Mesendoderm (in vitro differentiated cells): ENCODE data around the gene NDUFA8.

Experiments used
- DNase-seq: peaks from one replicate; pipeline ENCODE4 v3.0.0; 2013
- H2AK5ac ChIP-seq: 2 replicates; pipeline ENCODE4 v1.6.1; 2013; ENCODE audit warnings: low read length, inconsistent platforms
- H2BK120ac ChIP-seq: 2 replicates; pipeline ENCODE4 v1.6.1; 2013; ENCODE audit warnings: low read depth, mild to moderate bottlenecking, low read length, moderate library complexity, mixed read lengths
- H2BK15ac ChIP-seq: replicated peaks from 2 replicates; pipeline ENCODE4 v1.6.1; 2013; ENCODE audit warnings: low read depth, mild to moderate bottlenecking, moderate library complexity
- H2BK5ac ChIP-seq: 2 replicates; pipeline ENCODE4 v1.6.1; 2013; ENCODE audit warnings: low read length, inconsistent platforms
- H3K18ac ChIP-seq: 2 replicates; pipeline ENCODE4 v1.6.1; 2013; ENCODE audit warnings: mild to moderate bottlenecking, low read length, mixed read lengths
- H3K23ac ChIP-seq: one replicate; pipeline ENCODE4 v1.6.1; 2013; ENCODE audit warnings: low read length
- H3K27ac ChIP-seq: 2 replicates; pipeline ENCODE4 v1.5.1; 2013; ENCODE audit warnings: low read depth, mild to moderate bottlenecking, inconsistent platforms, low read length, moderate library complexity
- H3K27me3 ChIP-seq: 2 replicates; pipeline ENCODE4 v1.6.1; 2013; ENCODE audit warnings: low read length, control low read depth, mild to moderate bottlenecking, inconsistent platforms; ENCODE audit not compliant: insufficient read depth, poor library complexity
- H3K36me3 ChIP-seq: 2 replicates; pipeline ENCODE4 v1.6.1; 2013; ENCODE audit warnings: low read length, inconsistent platforms; ENCODE audit not compliant: control insufficient read depth, insufficient read depth
- H3K4ac ChIP-seq: one replicate; pipeline ENCODE4 v1.6.1; 2013; ENCODE audit warnings: low read depth, mild to moderate bottlenecking, low read length, moderate library complexity
- H3K4me1 ChIP-seq: 2 replicates; pipeline ENCODE4 v1.6.1; 2013; ENCODE audit warnings: low read depth, low read length, inconsistent platforms; ENCODE audit not compliant: control insufficient read depth
- H3K4me2 ChIP-seq: 2 replicates; pipeline ENCODE4 v1.6.1; 2013; ENCODE audit warnings: low read length
- H3K4me3 ChIP-seq: 2 replicates; pipeline ENCODE4 v1.5.1; 2013; ENCODE audit warnings: mild to moderate bottlenecking, low read length
- H3K56ac ChIP-seq: one replicate; pipeline ENCODE4 v1.6.1; 2013; ENCODE audit warnings: low read length
- H3K79me1 ChIP-seq: 2 replicates; pipeline ENCODE4 v1.6.1; 2013; ENCODE audit warnings: low read length, inconsistent platforms
- H3K79me2 ChIP-seq: 2 replicates; pipeline ENCODE4 v1.6.1; 2013; ENCODE audit warnings: mild to moderate bottlenecking, low read length; ENCODE audit not compliant: control insufficient read depth, insufficient read depth
- H3K9ac ChIP-seq: 2 replicates; pipeline ENCODE4 v1.6.1; 2013; ENCODE audit warnings: low read length, inconsistent platforms
- H4K5ac ChIP-seq: one replicate; pipeline ENCODE4 v1.6.1; 2013; ENCODE audit warnings: low read length
- H4K8ac ChIP-seq: one replicate; pipeline ENCODE4 v1.6.1; 2013; ENCODE audit warnings: low read depth, mild to moderate bottlenecking, control low read depth, low read length, moderate library complexity
- WGBS: extraction: QIAGEN DNeasy Blood & Tissue Kit; methylation state at CpG from one replicate; pipeline ENCODE4 v1.1.7; 2013; ENCODE audit warnings: low lambda C conversion rate, missing lambda C conversion rate; ENCODE audit not compliant: insufficient coverage; ENCODE audit errors: extremely low coverage; 5-methylcytosine and 5-hydroxymethylcytosine counted together

The NDUFA8 gene

GRCh38 chr9:122141671-122142070, 17.9 kb downstream of the NDUFA8 start:
- no peak overlapping the region for H2AK5ac ChIP-seq
- H2BK5ac ChIP-seq: no peak overlapping the region
- no peak overlapping the region for H3K4me3 ChIP-seq
- H3K4ac ChIP-seq: no peak overlapping the region
- H3K56ac ChIP-seq: no peak overlapping the region
- no peak overlapping the region for H3K23ac ChIP-seq
- DNase-seq: no peak
- H3K27me3 ChIP-seq: no peaks in the 10 kb centered on the region
- H3K36me3 ChIP-seq: no peaks in the 10 kb centered on the region
- no peak overlapping the region for H4K8ac ChIP-seq
- H3K9ac ChIP-seq: no peak overlapping the region
- no peaks in the 10 kb centered on the region for H3K79me1 ChIP-seq
- H3K4me1 ChIP-seq: no peaks in the 10 kb centered on the region
- no peak overlapping the region for H3K4me2 ChIP-seq
- no peak overlapping the region for H4K5ac ChIP-seq
- H2BK15ac ChIP-seq: no peak overlapping the region
- H3K27ac ChIP-seq: no peak overlapping the region
- H2BK120ac ChIP-seq: no peak overlapping the region
- H3K18ac ChIP-seq: no peak overlapping the region
- H3K79me2 ChIP-seq: no peaks in the 10 kb centered on the region
- no CpG with 5 or more reads among the region's 5 CpGs for WGBS

GRCh38 chr9:122140368-122141193, 19.0 kb downstream of the NDUFA8 start:
- Histone ChIP-seq H3K79me2 (no peaks in the 10 kb centered on the region), H3K27ac (no peak overlapping the region), H3K9ac (no peak overlapping the region), H2BK15ac (no peak overlapping the region), H3K23ac (no peak overlapping the region), H3K27me3 (no peaks in the 10 kb centered on the region), H4K5ac (no peak overlapping the region), H3K4me2 (no peak overlapping the region), H2BK5ac (no peak overlapping the region), H3K18ac (no peak overlapping the region), H3K4me3 (no peak overlapping the region), H3K36me3 (no peaks in the 10 kb centered on the region), H3K56ac (no peak overlapping the region), H4K8ac (no peak overlapping the region), H2AK5ac (no peak overlapping the region), H3K4me1 (no peaks in the 10 kb centered on the region), H3K79me1 (no peaks in the 10 kb centered on the region), H2BK120ac (no peak overlapping the region), H3K4ac (no peak overlapping the region)
- DNase-seq: no peak
- WGBS: no CpG with 5 or more reads among the region's 8 CpGs

GRCh38 chr9:122138560-122139268, 20.9 kb downstream of the NDUFA8 start:
- Histone ChIP-seq H2BK120ac (no peak overlapping the region), H3K4me3 (no peak overlapping the region), H4K8ac (no peak overlapping the region), H3K9ac (no peak overlapping the region), H2BK5ac (no peak overlapping the region), H3K27ac (no peak overlapping the region), H3K4me2 (no peak overlapping the region), H3K36me3 (no peaks in the 10 kb centered on the region), H3K23ac (no peak overlapping the region), H3K56ac (no peak overlapping the region), H3K18ac (no peak overlapping the region), H3K79me1 (no peaks in the 10 kb centered on the region), H3K27me3 (no peaks in the 10 kb centered on the region), H3K4ac (no peak overlapping the region), H3K79me2 (no peaks in the 10 kb centered on the region), H2AK5ac (no peak overlapping the region), H3K4me1 (no peaks in the 10 kb centered on the region), H2BK15ac (no peak overlapping the region), H4K5ac (no peak overlapping the region)
- no CpG with 5 or more reads among the region's 10 CpGs for WGBS
- DNase-seq: peak; percentile 21

GRCh38 chr9:122135529-122135859, 24.1 kb downstream of the NDUFA8 start:
- no peak overlapping the region for H4K5ac ChIP-seq
- no peak overlapping the region for H3K27ac ChIP-seq
- no peak overlapping the region for H3K56ac ChIP-seq
- no peaks in the 10 kb centered on the region for H3K36me3 ChIP-seq
- peaks cover 8% of the 10 kb centered on the region for H3K4me1 ChIP-seq
- H3K4me2 ChIP-seq: no peak overlapping the region
- no CpG with 5 or more reads among the region's 7 CpGs for WGBS
- no peak overlapping the region for H2BK5ac ChIP-seq
- H3K4ac ChIP-seq: no peak overlapping the region
- no peak overlapping the region for H2AK5ac ChIP-seq
- no peak overlapping the region for H3K18ac ChIP-seq
- no peak overlapping the region for H3K9ac ChIP-seq
- no peak overlapping the region for H2BK15ac ChIP-seq
- H3K79me2 ChIP-seq: no peaks in the 10 kb centered on the region
- H4K8ac ChIP-seq: no peak overlapping the region
- no peak overlapping the region for H3K23ac ChIP-seq
- no peak overlapping the region for H2BK120ac ChIP-seq
- H3K79me1 ChIP-seq: no peaks in the 10 kb centered on the region
- H3K4me3 ChIP-seq: no peak overlapping the region
- no peak for DNase-seq
- H3K27me3 ChIP-seq: no peaks in the 10 kb centered on the region

GRCh38 chr9:122134822-122135528, 24.6 kb downstream of the NDUFA8 start:
- H3K27me3 ChIP-seq: no peaks in the 10 kb centered on the region
- no peak overlapping the region for H3K9ac ChIP-seq
- H3K4me2 ChIP-seq: no peak overlapping the region
- no peak overlapping the region for H3K4ac ChIP-seq
- no peak overlapping the region for H3K27ac ChIP-seq
- no peak overlapping the region for H3K4me3 ChIP-seq
- no CpG with 5 or more reads among the region's 12 CpGs for WGBS
- no peak overlapping the region for H4K5ac ChIP-seq
- peak; percentile 41 for DNase-seq
- no peak overlapping the region for H2BK5ac ChIP-seq
- H2AK5ac ChIP-seq: no peak overlapping the region
- H3K79me1 ChIP-seq: no peaks in the 10 kb centered on the region
- no peak overlapping the region for H3K56ac ChIP-seq
- H3K36me3 ChIP-seq: no peaks in the 10 kb centered on the region
- H3K18ac ChIP-seq: no peak overlapping the region
- H2BK15ac ChIP-seq: no peak overlapping the region
- H3K23ac ChIP-seq: no peak overlapping the region
- no peak overlapping the region for H4K8ac ChIP-seq
- H3K4me1 ChIP-seq: peaks cover 8% of the 10 kb centered on the region
- no peak overlapping the region for H2BK120ac ChIP-seq
- no peaks in the 10 kb centered on the region for H3K79me2 ChIP-seq
